Liver (tissue), 9 donors: ENCODE results near the gene SLC12A5. TPM values are rescaled to one million over a fixed set of nuclear protein-coding genes. Genes with fewer than 3 reads are reported as not detected.

ENCODE experiments used
- DNase-seq: peaks from one replicate; pipeline ENCODE4 v3.0.0-alpha.2; 2017; ENCODE audit warnings: low spot score
- H3K27ac ChIP-seq, 2 donors: one replicate each; pipeline ENCODE4 v1.7.0; 2013; ENCODE audit warnings: inconsistent platforms in 2 of 2, low read length in 2 of 2, control low read depth in 1 of 2, low read depth in 1 of 2, mild to moderate bottlenecking in 1 of 2
- H3K27me3 ChIP-seq, 4 donors: one replicate each; pipeline versions ENCODE4 v1.6.1 to v1.7.0; 2013; ENCODE audit warnings: low read length in 3 of 4, inconsistent platforms in 1 of 4, mild to moderate bottlenecking in 1 of 4, moderate library complexity in 1 of 4; ENCODE audit not compliant: control insufficient read depth in 4 of 4, insufficient read depth in 4 of 4
- H3K36me3 ChIP-seq, 4 donors: one replicate each; pipeline versions ENCODE4 v1.6.1 to v1.7.0; 2013; ENCODE audit warnings: low read length in 3 of 4, mild to moderate bottlenecking in 3 of 4, low read depth in 1 of 4, moderate library complexity in 1 of 4; ENCODE audit not compliant: control insufficient read depth in 4 of 4, insufficient read depth in 3 of 4
- H3K4me1 ChIP-seq, 4 donors: one replicate each; pipeline versions ENCODE4 v1.6.1 to v1.7.0; 2013; ENCODE audit warnings: low read length in 3 of 4, mild to moderate bottlenecking in 3 of 4, moderate library complexity in 1 of 4; ENCODE audit not compliant: control insufficient read depth in 4 of 4, insufficient read depth in 4 of 4
- H3K4me3 ChIP-seq, 3 donors: one replicate each; pipeline versions ENCODE4 v1.6.1 to v1.7.0; 2013; ENCODE audit warnings: low read length in 3 of 3, control low read depth in 1 of 3, low read depth in 1 of 3, mild to moderate bottlenecking in 1 of 3
- H3K9ac ChIP-seq, 2 donors: one replicate each; pipeline ENCODE4 v1.7.0; 2013; ENCODE audit warnings: low read length in 2 of 2, mild to moderate bottlenecking in 2 of 2, moderate library complexity in 2 of 2, control low read depth in 1 of 2, low read depth in 1 of 2
- H3K9me3 ChIP-seq, 4 donors: one replicate each; pipeline versions ENCODE4 v1.6.1 to v1.7.0; 2013; ENCODE audit warnings: low read length in 3 of 4; ENCODE audit not compliant: control insufficient read depth in 4 of 4
- ATF3 ChIP-seq: IDR thresholded peaks from 2 replicates; pipeline ENCODE4 v1.6.1; 2016; ENCODE audit warnings: antibody characterized with exemption
- EGR1 ChIP-seq, 2 donors: IDR thresholded peaks; 2 replicates each; pipeline ENCODE4 v1.6.1; 2016 to 2018; ENCODE audit warnings: antibody characterized with exemption in 2 of 2, low read depth in 2 of 2
- FOXA2 ChIP-seq: IDR thresholded peaks from 2 replicates; pipeline ENCODE4 v1.6.1; 2016; ENCODE audit warnings: antibody characterized with exemption
- GABPA ChIP-seq, 2 donors: IDR thresholded peaks in 1 of 2; conservative IDR thresholded peaks in 1 of 2; 2 replicates each; pipeline ENCODE4 v1.6.1; 2016; ENCODE audit warnings: antibody characterized with exemption in 2 of 2, mild to moderate bottlenecking in 1 of 2, moderate library complexity in 1 of 2
- HNF4A ChIP-seq, 2 donors: conservative IDR thresholded peaks; 2 replicates each; pipeline ENCODE4 v1.6.1; 2016; ENCODE audit warnings: antibody characterized with exemption in 2 of 2, mild to moderate bottlenecking in 2 of 2
- HNF4G ChIP-seq: IDR thresholded peaks from 2 replicates; pipeline ENCODE4 v1.6.1; 2016; ENCODE audit warnings: antibody characterized with exemption
- NR2F2 ChIP-seq: IDR thresholded peaks from 2 replicates; pipeline ENCODE4 v1.6.1; 2016; ENCODE audit warnings: antibody characterized with exemption
- RAD21 ChIP-seq, 2 donors: IDR thresholded peaks; 2 replicates each; pipeline ENCODE4 v1.6.1; 2016; ENCODE audit warnings: antibody characterized with exemption in 2 of 2, mild to moderate bottlenecking in 2 of 2
- REST ChIP-seq: IDR thresholded peaks from 2 replicates; pipeline ENCODE4 v1.6.1; 2016; ENCODE audit warnings: antibody characterized with exemption, mild to moderate bottlenecking
- SP1 ChIP-seq: IDR thresholded peaks from 2 replicates; pipeline ENCODE4 v1.6.1; 2018; ENCODE audit warnings: antibody characterized with exemption, mild to moderate bottlenecking
- TAF1 ChIP-seq: conservative IDR thresholded peaks from 2 replicates; pipeline ENCODE4 v1.6.1; 2016; ENCODE audit warnings: antibody characterized with exemption, mild to moderate bottlenecking
- YY1 ChIP-seq: IDR thresholded peaks from 2 replicates; pipeline ENCODE4 v1.6.1; 2016; ENCODE audit warnings: antibody characterized with exemption, mild to moderate bottlenecking
- WGBS: extraction: QIAGEN DNeasy Blood & Tissue Kit; methylation state at CpG from one replicate; pipeline ENCODE4 v1.1.7; 2013; 5-methylcytosine and 5-hydroxymethylcytosine counted together
- polyA plus RNA-seq, 2 donors: library from polyadenylated mRNA; stranded (reverse) in 1 of 2; unstranded in 1 of 2; fragments of 200-250 nt in 1 of 2; fragments of >200 nt in 1 of 2; fragmentation: Nextera tagmentation in 1 of 2; extraction: Ambion mirVana in 1 of 2; gene quantifications; one replicate each; pipeline versions ENCODE4 v1.2.1 to v1.2.3, GENCODE V29; 2013 to 2015
- total RNA-seq, 2 donors: library from RNA; depleted of rRNA; stranded (reverse); fragments of >200 nt; gene quantifications; one replicate each; pipeline ENCODE4 v1.2.3, GENCODE V29; 2014
- TF ChIP-seq, protein P1 (sequence below): fragments of 150-350 bp; IDR thresholded peaks from 2 replicates; pipeline ENCODE4 v1.5.1; 2017; ENCODE audit warnings: improper control_type of control experiment, low read depth, low read length; ENCODE audit not compliant: missing input control
- TF ChIP-seq, protein P2 (sequence below): IDR thresholded peaks from 2 replicates; pipeline ENCODE4 v1.6.1; 2016; ENCODE audit warnings: antibody characterized with exemption
- donor health status: healthy.
- donor health status: healthy.
- donor health status: healthy.
- donor health status: healthy.
- donor health status: healthy.

SLC12A5 gene
- total and polyA plus RNA-seq, 4 donors = 0.33 to 1.5 TPM; not detected in 2

- TF ChIP-seq RAD21 (IDR thresholded peaks at IDR 0.05) (no peak), ATF3 (no peak), HNF4A (conservative IDR thresholded peaks at IDR 0.05) (no peak), GABPA (IDR thresholded peaks at IDR 0.05 in 1 of 2, conservative IDR thresholded peaks at IDR 0.05 in 1 of 2) (no peak), HNF4G (no peak), SP1 (no peak), EGR1 (IDR thresholded peaks at IDR 0.05; ENCODE audit: low read depth in 2 of 2) (no peak)
- TF ChIP-seq, protein P1, sequence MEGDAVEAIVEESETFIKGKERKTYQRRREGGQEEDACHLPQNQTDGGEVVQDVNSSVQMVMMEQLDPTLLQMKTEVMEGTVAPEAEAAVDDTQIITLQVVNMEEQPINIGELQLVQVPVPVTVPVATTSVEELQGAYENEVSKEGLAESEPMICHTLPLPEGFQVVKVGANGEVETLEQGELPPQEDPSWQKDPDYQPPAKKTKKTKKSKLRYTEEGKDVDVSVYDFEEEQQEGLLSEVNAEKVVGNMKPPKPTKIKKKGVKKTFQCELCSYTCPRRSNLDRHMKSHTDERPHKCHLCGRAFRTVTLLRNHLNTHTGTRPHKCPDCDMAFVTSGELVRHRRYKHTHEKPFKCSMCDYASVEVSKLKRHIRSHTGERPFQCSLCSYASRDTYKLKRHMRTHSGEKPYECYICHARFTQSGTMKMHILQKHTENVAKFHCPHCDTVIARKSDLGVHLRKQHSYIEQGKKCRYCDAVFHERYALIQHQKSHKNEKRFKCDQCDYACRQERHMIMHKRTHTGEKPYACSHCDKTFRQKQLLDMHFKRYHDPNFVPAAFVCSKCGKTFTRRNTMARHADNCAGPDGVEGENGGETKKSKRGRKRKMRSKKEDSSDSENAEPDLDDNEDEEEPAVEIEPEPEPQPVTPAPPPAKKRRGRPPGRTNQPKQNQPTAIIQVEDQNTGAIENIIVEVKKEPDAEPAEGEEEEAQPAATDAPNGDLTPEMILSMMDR = no peak
These were observed 29.7 kb downstream of the SLC12A5 start (continued) for GRCh38 chr20:46058599-46059281.

DNA sequence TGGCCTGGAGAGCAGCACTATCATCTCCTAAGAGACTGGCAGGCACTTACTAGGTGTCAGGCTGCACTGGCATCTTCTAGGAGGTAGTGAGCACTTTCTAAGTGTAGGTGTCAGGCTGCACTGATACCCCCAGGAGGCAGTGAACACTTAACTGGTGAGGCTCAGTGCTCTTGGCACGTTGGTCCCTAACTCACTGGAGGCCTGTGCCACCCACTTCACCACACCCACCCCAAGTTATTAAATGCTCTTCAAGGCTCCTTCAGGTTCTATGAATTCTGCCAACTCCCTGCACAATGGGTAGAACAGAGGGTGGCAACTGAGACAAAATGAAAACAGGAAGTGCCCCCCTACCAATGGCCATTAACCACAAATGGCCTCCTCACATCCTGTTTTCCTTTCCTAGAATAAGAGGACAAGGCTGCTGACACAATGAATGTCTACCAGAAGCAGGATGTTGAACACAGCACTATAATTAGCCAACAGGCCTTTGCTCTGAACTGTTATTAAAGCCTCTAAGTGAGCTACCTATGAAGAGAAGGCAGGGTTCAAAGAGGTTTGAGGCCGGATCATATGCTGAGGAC, 31.4 kb downstream of the SLC12A5 start:
- Histone ChIP-seq H3K27me3 (no peaks in the 10 kb centered on the region), H3K4me1 (peaks cover 8 to 21% (median 10%) of the 10 kb centered on the region in 4 donors), H3K9ac (no peak overlapping the region), H3K36me3 (peaks cover 14 to 46% (median 42%) of the 10 kb centered on the region in 4 donors), H3K9me3 (no peaks in the 10 kb centered on the region), H3K4me3 (no peak overlapping the region), H3K27ac (no peak overlapping the region)
- TF ChIP-seq SP1 (peak; percentile 16), TAF1 (no peak), RAD21 (IDR thresholded peaks at IDR 0.05) (no peak), EGR1 (IDR thresholded peaks at IDR 0.05; ENCODE audit: low read depth in 2 of 2) (no peak), ATF3 (no peak), HNF4A (conservative IDR thresholded peaks at IDR 0.05) (no peak), YY1 (peak; percentile 39), FOXA2 (no peak), GABPA (IDR thresholded peaks at IDR 0.05 in 1 of 2, conservative IDR thresholded peaks at IDR 0.05 in 1 of 2) (peak in 1 of 2 donors; percentile 35), REST (peak; percentile 10), NR2F2 (no peak)
- TF ChIP-seq, protein P2, sequence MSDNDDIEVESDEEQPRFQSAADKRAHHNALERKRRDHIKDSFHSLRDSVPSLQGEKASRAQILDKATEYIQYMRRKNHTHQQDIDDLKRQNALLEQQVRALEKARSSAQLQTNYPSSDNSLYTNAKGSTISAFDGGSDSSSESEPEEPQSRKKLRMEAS = no peak
- WGBS = 75% methylated on average over 2 of the region's 2 CpGs
- DNase-seq = no peak
